Activated naive CD4-positive, alpha-beta T cell treated with anti-CD3 and anti-CD28 coated beads, Interleukin-2, amount 50 U/mL, for 24 hours (primary cell): ENCODE data around the gene PPP1R12B.

ENCODE experiments used
- H3K27ac Mint-ChIP-seq: one replicate; pipeline ENCODE4 v1.8.0; 2021; ENCODE audit warnings: mild to moderate bottlenecking, mixed read lengths
- H3K27me3 Mint-ChIP-seq: one replicate; pipeline ENCODE4 v1.8.0; 2021; ENCODE audit warnings: mixed read lengths
- H3K36me3 Mint-ChIP-seq: one replicate; pipeline ENCODE4 v1.8.0; 2021; ENCODE audit warnings: mixed read lengths
- H3K4me1 Mint-ChIP-seq: one replicate; pipeline ENCODE4 v1.8.0; 2021; ENCODE audit warnings: mixed read lengths
- H3K4me3 Mint-ChIP-seq: one replicate; pipeline ENCODE4 v1.8.0; 2021; ENCODE audit warnings: mild to moderate bottlenecking, mixed read lengths
- H3K9me3 Mint-ChIP-seq: one replicate; pipeline ENCODE4 v1.8.0; 2021; ENCODE audit warnings: mixed read lengths

PPP1R12B gene

GRCh38 chr1:202348509-202349205 is at the start of gene PPP1R12B:
Gene PPP1R12B (plus strand): TSS chr1:202348699. CDS start chr1:202348852, 153 bp downstream.
- Mint-ChIP-seq H3K36me3 (no peaks in the 10 kb centered on the region), H3K27me3 (no peaks in the 10 kb centered on the region), H3K9me3 (no peaks in the 10 kb centered on the region), H3K4me3 (peak within 1 kb of the TSS; percentile 92), H3K27ac (peak within 1 kb of the TSS; percentile 95), H3K4me1 (peaks cover 31% of the 10 kb centered on the region)

DNA sequence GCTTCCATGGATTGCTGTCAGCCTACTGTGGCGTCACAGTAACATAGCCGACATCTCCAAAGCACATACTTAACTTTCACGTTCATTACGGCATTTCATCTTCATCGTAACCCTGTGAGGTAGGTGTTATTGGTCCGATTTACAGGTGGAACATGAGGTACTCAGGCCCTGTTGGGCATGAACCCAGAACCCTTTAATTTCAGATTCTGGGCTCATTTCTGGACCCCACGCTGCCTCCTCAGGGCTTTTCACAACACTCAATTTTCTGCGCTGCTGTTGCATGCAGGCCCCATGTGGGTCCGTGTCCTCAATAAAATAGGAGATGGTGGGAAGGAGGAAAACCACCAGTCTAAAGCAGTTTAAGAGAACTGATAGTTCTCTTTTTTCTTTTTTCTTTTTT is 46.3 kb upstream of the PPP1R12B start:
- Mint-ChIP-seq H3K27me3 (no peaks in the 10 kb centered on the region), H3K9me3 (no peaks in the 10 kb centered on the region), H3K27ac (no peak overlapping the region), H3K36me3 (no peaks in the 10 kb centered on the region), H3K4me1 (no peaks in the 10 kb centered on the region), H3K4me3 (no peak overlapping the region)

DNA sequence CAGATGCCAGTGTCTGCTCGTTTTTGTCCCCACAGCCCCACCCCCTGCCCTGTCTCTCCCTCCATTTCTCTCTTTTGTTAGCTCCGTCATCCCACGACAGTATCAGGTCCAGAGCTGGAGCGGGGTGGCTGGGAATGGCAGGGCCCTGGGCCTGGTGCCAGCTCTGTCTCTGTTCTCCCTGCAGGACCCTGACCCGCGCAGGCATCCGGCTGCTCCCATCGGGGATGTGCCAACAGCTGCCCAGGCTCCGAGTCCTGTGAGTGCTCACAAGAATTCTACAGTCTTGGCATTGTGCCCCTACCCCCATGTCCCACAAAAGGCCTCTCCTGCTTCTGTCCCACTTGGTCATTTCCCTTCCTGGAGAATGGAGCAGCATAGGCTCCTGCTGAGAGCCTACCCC is 44.1 kb upstream of the PPP1R12B start:
- Mint-ChIP-seq H3K4me3 (no peak overlapping the region), H3K36me3 (no peaks in the 10 kb centered on the region), H3K27me3 (no peaks in the 10 kb centered on the region), H3K27ac (no peak overlapping the region), H3K9me3 (no peaks in the 10 kb centered on the region), H3K4me1 (no peaks in the 10 kb centered on the region)

DNA sequence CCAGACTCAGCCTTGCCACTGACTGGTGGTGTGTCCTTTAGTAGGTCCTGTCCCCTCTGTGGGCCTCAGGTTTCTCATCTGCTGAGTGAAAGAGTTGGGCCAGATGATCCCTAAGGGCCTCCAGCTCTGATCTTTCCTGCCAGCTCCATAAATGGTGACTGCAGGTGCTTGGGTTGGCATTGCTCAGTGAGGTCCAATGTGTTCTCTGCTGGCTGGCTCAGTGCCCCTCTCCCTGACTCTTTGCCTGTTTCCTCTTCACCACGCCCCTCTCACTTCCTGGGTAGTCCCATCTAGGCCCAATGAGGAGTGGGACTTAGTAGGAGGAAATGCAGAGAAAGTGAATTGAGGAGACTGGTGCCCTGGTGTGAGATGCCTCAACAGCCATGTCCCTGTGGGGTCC is 43.3 kb upstream of the PPP1R12B start:
- Mint-ChIP-seq H3K27me3 (no peaks in the 10 kb centered on the region), H3K36me3 (no peaks in the 10 kb centered on the region), H3K27ac (no peak overlapping the region), H3K4me3 (no peak overlapping the region), H3K9me3 (no peaks in the 10 kb centered on the region), H3K4me1 (no peaks in the 10 kb centered on the region)

DNA sequence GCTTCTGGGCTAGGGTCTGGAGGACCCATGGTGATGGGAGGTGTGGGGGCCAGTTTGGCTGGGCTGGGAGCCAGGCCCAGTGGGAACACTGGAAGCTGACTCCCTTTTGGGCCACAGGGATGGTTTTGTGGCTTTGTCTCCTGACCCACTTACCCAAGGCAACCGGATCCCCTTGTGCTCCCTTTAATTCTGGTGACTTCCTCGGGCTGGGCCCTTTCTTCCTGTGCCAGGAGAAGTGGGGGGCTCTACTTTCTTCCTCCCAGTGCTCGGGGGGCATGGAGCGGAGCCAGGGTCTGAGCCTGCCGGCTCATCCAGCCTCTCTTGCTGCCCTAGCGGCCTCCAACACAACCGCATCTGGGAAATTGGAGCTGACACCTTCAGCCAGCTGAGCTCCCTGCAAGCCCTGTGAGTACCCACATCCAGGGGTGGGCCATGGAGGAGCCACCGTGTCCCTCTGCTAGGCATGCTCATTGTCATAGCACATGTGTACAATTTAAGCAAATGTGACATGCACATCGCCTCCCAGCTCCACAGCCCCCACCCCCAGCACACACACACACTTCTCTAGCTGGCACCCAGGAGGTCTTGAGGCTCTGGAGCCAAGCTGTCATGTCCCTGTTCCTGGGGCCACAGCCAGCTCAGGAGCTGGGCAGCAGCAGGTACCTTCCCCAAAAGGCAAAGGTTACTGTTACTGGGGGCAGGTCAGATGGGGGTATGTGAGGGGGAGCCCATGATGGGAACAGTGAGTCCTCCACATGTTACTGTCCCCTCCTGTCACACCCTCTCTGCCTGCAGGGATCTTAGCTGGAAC is 41.8 kb upstream of the PPP1R12B start:
- Mint-ChIP-seq H3K36me3 (no peaks in the 10 kb centered on the region), H3K9me3 (no peaks in the 10 kb centered on the region), H3K4me3 (no peak overlapping the region), H3K27me3 (no peaks in the 10 kb centered on the region), H3K4me1 (no peaks in the 10 kb centered on the region), H3K27ac (no peak overlapping the region)

- no peaks in the 10 kb centered on the region for H3K27me3 Mint-ChIP-seq
- H3K4me3 Mint-ChIP-seq: no peak overlapping the region
- H3K27ac Mint-ChIP-seq: no peak overlapping the region
- H3K36me3 Mint-ChIP-seq: no peaks in the 10 kb centered on the region
- H3K9me3 Mint-ChIP-seq: no peaks in the 10 kb centered on the region
- H3K4me1 Mint-ChIP-seq: no peaks in the 10 kb centered on the region
Observed at GRCh38 chr1:202310071-202310725, 38.3 kb upstream of the PPP1R12B start.

DNA sequence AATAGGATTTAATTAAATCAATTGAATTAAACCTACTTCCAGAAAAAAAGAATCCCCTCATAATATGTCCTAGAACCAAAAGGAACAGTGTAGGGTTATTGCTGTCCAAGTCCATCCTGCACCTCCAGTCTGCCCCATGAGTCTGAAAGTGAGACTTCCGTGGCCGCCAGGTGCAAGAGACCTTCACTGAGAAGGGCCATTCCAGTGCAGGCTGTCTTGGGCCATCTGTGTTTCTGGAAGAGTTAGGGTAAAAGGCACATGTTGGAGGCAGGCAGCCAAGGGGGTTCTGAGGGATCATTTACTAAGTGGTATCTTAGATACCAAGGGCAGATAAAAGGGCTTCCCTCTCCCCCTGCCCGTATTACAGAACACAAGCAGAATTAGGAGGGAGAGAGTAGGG is 37.8 kb upstream of the PPP1R12B start:
- Mint-ChIP-seq H3K4me3 (no peak overlapping the region), H3K27ac (no peak overlapping the region), H3K36me3 (no peaks in the 10 kb centered on the region), H3K9me3 (no peaks in the 10 kb centered on the region), H3K27me3 (no peaks in the 10 kb centered on the region), H3K4me1 (no peaks in the 10 kb centered on the region)

- Mint-ChIP-seq H3K4me3 (no peak overlapping the region), H3K27me3 (no peaks in the 10 kb centered on the region), H3K9me3 (no peaks in the 10 kb centered on the region), H3K36me3 (no peaks in the 10 kb centered on the region), H3K27ac (peak overlapping the region; percentile 35), H3K4me1 (no peaks in the 10 kb centered on the region)
Observed at GRCh38 chr1:202311875-202312635, 36.4 kb upstream of the PPP1R12B start.

DNA sequence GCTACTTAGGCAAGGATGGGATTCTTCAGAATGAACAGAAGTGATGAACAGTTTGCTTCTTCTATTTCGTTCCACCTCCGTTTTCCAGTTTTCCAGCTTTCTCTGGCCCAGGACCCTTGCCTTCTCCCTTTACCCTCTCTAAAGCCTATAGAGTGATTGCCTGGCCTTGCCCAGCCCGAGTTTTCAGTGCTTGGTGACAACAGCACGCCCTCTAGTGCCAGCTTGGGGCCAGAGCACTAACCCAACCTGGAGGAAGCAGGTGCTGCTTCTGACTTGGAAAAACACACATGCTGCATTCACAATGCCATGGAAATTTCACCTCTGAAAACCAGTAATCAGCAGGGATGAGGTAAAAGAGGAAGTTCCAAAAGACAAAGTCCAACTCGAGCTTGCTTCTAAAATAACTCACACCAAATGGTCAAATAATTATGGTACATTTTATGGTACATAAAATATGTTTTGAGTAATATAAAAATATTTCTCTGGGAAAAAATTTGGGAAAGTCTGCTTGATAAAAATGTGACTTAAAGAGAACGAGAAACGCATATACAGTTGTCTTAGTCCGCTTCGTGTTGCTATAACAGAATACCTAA is 32.8 kb upstream of the PPP1R12B start:
- Mint-ChIP-seq H3K27me3 (no peaks in the 10 kb centered on the region), H3K27ac (no peak overlapping the region), H3K9me3 (no peaks in the 10 kb centered on the region), H3K4me3 (no peak overlapping the region), H3K36me3 (no peaks in the 10 kb centered on the region), H3K4me1 (no peaks in the 10 kb centered on the region)

GRCh38 chr1:202316186-202316585 is 32.3 kb upstream of the PPP1R12B start:
- no peaks in the 10 kb centered on the region for H3K27me3 Mint-ChIP-seq
- no peaks in the 10 kb centered on the region for H3K4me1 Mint-ChIP-seq
- H3K27ac Mint-ChIP-seq: no peak overlapping the region
- H3K9me3 Mint-ChIP-seq: no peaks in the 10 kb centered on the region
- H3K36me3 Mint-ChIP-seq: no peaks in the 10 kb centered on the region
- no peak overlapping the region for H3K4me3 Mint-ChIP-seq

GRCh38 chr1:202317941-202318925 is 30.3 kb upstream of the PPP1R12B start:
- Mint-ChIP-seq H3K27me3 (no peaks in the 10 kb centered on the region), H3K4me3 (no peak overlapping the region), H3K36me3 (no peaks in the 10 kb centered on the region), H3K4me1 (no peaks in the 10 kb centered on the region), H3K9me3 (no peaks in the 10 kb centered on the region), H3K27ac (no peak overlapping the region)

DNA sequence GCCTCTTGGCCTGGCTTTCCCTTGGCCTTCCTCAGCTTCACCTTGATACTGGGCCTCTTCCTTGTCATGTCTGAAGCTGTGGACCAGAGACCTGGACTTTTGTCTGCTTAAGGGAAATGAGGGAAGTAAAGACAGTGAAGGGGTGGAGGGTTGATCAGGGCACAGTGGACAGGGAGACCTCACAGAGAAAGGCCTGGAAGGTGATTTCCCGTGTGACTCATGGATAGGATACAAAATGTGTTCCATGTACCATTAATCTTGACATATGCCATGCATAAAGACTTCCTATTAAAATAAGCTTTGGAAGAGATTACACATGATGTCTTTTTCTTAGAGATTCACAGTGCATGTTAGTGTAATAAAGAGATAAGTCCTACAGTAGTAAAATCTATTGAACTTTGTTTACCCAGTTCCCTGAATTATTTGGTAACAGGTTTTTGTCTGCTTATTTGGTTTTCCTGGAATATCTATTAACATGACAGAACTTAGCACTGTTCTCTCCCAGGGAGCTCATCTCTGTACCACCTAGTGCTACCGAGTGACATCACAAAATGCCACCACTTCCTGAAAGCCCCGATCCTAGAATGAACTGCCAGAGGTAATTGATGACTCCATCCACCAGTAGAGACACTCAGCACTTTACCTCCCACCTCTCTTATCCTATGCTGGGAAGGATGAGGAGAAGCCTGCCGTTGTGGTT is 29.0 kb upstream of the PPP1R12B start:
- Mint-ChIP-seq H3K36me3 (no peaks in the 10 kb centered on the region), H3K27ac (no peak overlapping the region), H3K4me1 (no peaks in the 10 kb centered on the region), H3K9me3 (no peaks in the 10 kb centered on the region), H3K27me3 (no peaks in the 10 kb centered on the region), H3K4me3 (no peak overlapping the region)

DNA sequence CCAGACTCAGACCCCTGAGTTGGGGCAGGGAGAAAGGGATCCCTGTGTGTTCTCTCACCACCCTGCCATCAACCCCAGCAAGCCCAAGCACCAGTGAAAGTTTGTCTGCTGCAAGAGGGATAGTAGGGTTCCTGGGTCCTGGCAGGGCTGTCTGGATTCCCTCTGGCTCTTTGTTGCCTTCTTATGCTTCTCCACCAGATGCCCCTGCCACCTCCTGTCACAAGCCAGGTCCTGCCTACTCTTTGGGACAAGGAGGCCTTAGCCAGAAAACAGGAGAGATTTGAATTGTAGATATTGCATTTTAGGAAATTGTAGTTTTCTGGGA is 28.5 kb upstream of the PPP1R12B start:
- H3K9me3 Mint-ChIP-seq: no peaks in the 10 kb centered on the region
- H3K27ac Mint-ChIP-seq: no peak overlapping the region
- H3K36me3 Mint-ChIP-seq: no peaks in the 10 kb centered on the region
- H3K4me1 Mint-ChIP-seq: no peaks in the 10 kb centered on the region
- no peaks in the 10 kb centered on the region for H3K27me3 Mint-ChIP-seq
- no peak overlapping the region for H3K4me3 Mint-ChIP-seq

GRCh38 chr1:202323731-202324130 is 24.8 kb upstream of the PPP1R12B start:
- Mint-ChIP-seq H3K27ac (no peak overlapping the region), H3K9me3 (no peaks in the 10 kb centered on the region), H3K27me3 (no peaks in the 10 kb centered on the region), H3K4me1 (no peaks in the 10 kb centered on the region), H3K4me3 (no peak overlapping the region), H3K36me3 (no peaks in the 10 kb centered on the region)
